IMR-90 (cell line): ENCODE measurements around the gene ISCU. TPM values are rescaled to one million over a fixed set of nuclear protein-coding genes. Genes with fewer than 3 reads are reported as not detected.
"Not testable (repeated sequence)": the region's sequence is repeated elsewhere in the genome, so short reads cannot be mapped to it uniquely, and the experiment has no call there.

Experiments
- ATAC-seq: fragments of 200-7000 bp; cut with Tn5 transposase; 2 replicates; pipeline ENCODE4 v1.9.1; 2020; ENCODE audit warnings: low read depth, mild to moderate bottlenecking, moderate library complexity
- BruUV-seq: library from RNA; stranded (reverse); fragments of 400-500 nt; replicated peaks from 2 replicates; lab custom pipeline; 2021; lab: Mats Ljungman, UMichigan
- CTCF ChIA-PET: fragments of 300-600 bp; formaldehyde crosslinking; extraction: SDS; loops from one replicate; lab custom pipeline; 2021; ENCODE audit warnings: antibody characterized with exemption; lab: Yijun Ruan, JAX
- POLR2A ChIA-PET: fragments of 300-600 bp; sonication (Branson Sonifier 250); formaldehyde crosslinking; loops from one replicate; lab custom pipeline; 2022; ENCODE audit warnings: antibody characterized with exemption; ENCODE audit not compliant: unreplicated experiment; lab: Charles Lee
- DNase-seq: peaks from one replicate; pipeline ENCODE4 v3.0.0; 2013
- H2AFZ ChIP-seq: replicated peaks from 2 replicates; pipeline ENCODE3; 2013; ENCODE audit warnings: low read length, mild to moderate bottlenecking; ENCODE audit not compliant: poor library complexity
- H2AK5ac ChIP-seq: 2 replicates; pipeline ENCODE4 v1.6.1; 2013; ENCODE audit warnings: low read depth, low read length, inconsistent platforms
- H2AK9ac ChIP-seq: replicated peaks from 2 replicates; pipeline ENCODE3; 2013; ENCODE audit warnings: mild to moderate bottlenecking, low read depth, low read length, moderate library complexity; ENCODE audit not compliant: poor library complexity
- H2BK120ac ChIP-seq: 2 replicates; pipeline ENCODE4 v1.6.1; 2013; ENCODE audit warnings: low read depth, low read length, inconsistent platforms
- H2BK15ac ChIP-seq: 3 replicates; pipeline ENCODE4 v1.6.1; 2013; ENCODE audit warnings: low read depth, low read length, inconsistent platforms
- H2BK20ac ChIP-seq: 2 replicates; pipeline ENCODE4 v1.6.1; 2013; ENCODE audit warnings: low read depth, mild to moderate bottlenecking, inconsistent platforms, low read length, moderate library complexity
- H2BK5ac ChIP-seq: 2 replicates; pipeline ENCODE4 v1.6.1; 2013; ENCODE audit warnings: mild to moderate bottlenecking, low read depth, low read length, inconsistent platforms; ENCODE audit not compliant: poor library complexity, severe bottlenecking
- H3K14ac ChIP-seq: replicated peaks from 2 replicates; pipeline ENCODE4 v1.6.1; 2013; ENCODE audit warnings: low read depth, low read length, inconsistent platforms
- H3K18ac ChIP-seq: 2 replicates; pipeline ENCODE4 v1.6.1; 2013; ENCODE audit warnings: low read depth, low read length, control low read depth
- H3K23ac ChIP-seq: 2 replicates; pipeline ENCODE4 v1.6.1; 2013; ENCODE audit warnings: low read depth, low read length, inconsistent platforms
- H3K27ac ChIP-seq: 2 replicates; pipeline ENCODE4 v1.5.1; 2013; ENCODE audit warnings: mild to moderate bottlenecking, control low read depth, low read length; ENCODE audit not compliant: insufficient read depth
- H3K27me3 ChIP-seq: 2 replicates; pipeline ENCODE4 v1.6.1; 2013; ENCODE audit warnings: low read length; ENCODE audit not compliant: control insufficient read depth, insufficient read depth
- H3K36me3 ChIP-seq: 2 replicates; pipeline ENCODE4 v1.6.1; 2013; ENCODE audit warnings: low read length, mixed read lengths; ENCODE audit not compliant: control insufficient read depth, insufficient read depth
- H3K4ac ChIP-seq: 2 replicates; pipeline ENCODE4 v1.6.1; 2013; ENCODE audit warnings: low read depth, low read length, inconsistent platforms
- H3K4me1 ChIP-seq: 2 replicates; pipeline ENCODE4 v1.6.1; 2013; ENCODE audit warnings: low read length, mixed read lengths; ENCODE audit not compliant: control insufficient read depth, insufficient read depth
- H3K4me2 ChIP-seq: 2 replicates; pipeline ENCODE4 v1.6.1; 2013; ENCODE audit warnings: low read depth, mild to moderate bottlenecking, control low read depth, low read length, moderate library complexity
- H3K4me3 ChIP-seq: 2 replicates; pipeline ENCODE4 v1.5.1; 2013; ENCODE audit warnings: low read depth, mild to moderate bottlenecking, control low read depth, low read length, moderate library complexity; ENCODE audit not compliant: insufficient read depth
- H3K56ac ChIP-seq: 2 replicates; pipeline ENCODE4 v1.6.1; 2013; ENCODE audit warnings: low read length, inconsistent platforms; ENCODE audit not compliant: insufficient read depth; ENCODE audit errors: extremely low read depth
- H3K79me1 ChIP-seq, 2 experiments: 2 replicates each; pipeline ENCODE4 v1.6.1; 2013; ENCODE audit warnings: low read length in 2 of 2, inconsistent platforms in 1 of 2, low read depth in 1 of 2
- H3K9ac ChIP-seq: 2 replicates; pipeline ENCODE4 v1.6.1; 2013; ENCODE audit warnings: low read depth, low read length, control low read depth
- H3K9me1 ChIP-seq: 2 replicates; pipeline ENCODE4 v1.6.1; 2013; ENCODE audit warnings: low read length, inconsistent platforms; ENCODE audit not compliant: insufficient read depth
- H3K9me3 ChIP-seq: 2 replicates; pipeline ENCODE4 v1.6.1; 2013; ENCODE audit warnings: low read length; ENCODE audit not compliant: control insufficient read depth, insufficient read depth
- H4K20me1 ChIP-seq: 2 replicates; pipeline ENCODE4 v1.6.1; 2013; ENCODE audit warnings: low read length, inconsistent platforms; ENCODE audit not compliant: insufficient read depth
- H4K5ac ChIP-seq: 2 replicates; pipeline ENCODE4 v1.6.1; 2013; ENCODE audit warnings: mild to moderate bottlenecking, low read depth, low read length, control low read depth
- H4K8ac ChIP-seq, 2 experiments: 2 replicates each; pipeline ENCODE4 v1.6.1; 2013; ENCODE audit warnings: low read depth in 2 of 2, low read length in 2 of 2, control low read depth in 1 of 2, inconsistent platforms in 1 of 2
- H4K91ac ChIP-seq: 2 replicates; pipeline ENCODE4 v1.6.1; 2013; ENCODE audit warnings: low read depth, low read length, inconsistent platforms; ENCODE audit not compliant: insufficient read depth
- CEBPB ChIP-seq: IDR thresholded peaks from 2 replicates; pipeline ENCODE4 v1.6.1; 2012; ENCODE audit warnings: low read depth, low read length, improper control_type of control experiment
- CTCF ChIP-seq: conservative IDR thresholded peaks from 2 replicates; pipeline ENCODE4 v1.5.1; 2012; ENCODE audit warnings: mild to moderate bottlenecking, low read depth, low read length, improper control_type of control experiment
- MAFK ChIP-seq: IDR thresholded peaks from 2 replicates; pipeline ENCODE4 v1.6.1; 2012; ENCODE audit warnings: low read depth, low read length, improper control_type of control experiment
- RCOR1 ChIP-seq: IDR thresholded peaks from 2 replicates; pipeline ENCODE4 v1.6.1; 2012; ENCODE audit warnings: mild to moderate bottlenecking, low read length, improper control_type of control experiment; ENCODE audit not compliant: insufficient replicate concordance
- WGBS, 2 experiments: methylation state at CpG; one replicate each; pipeline versions ENCODE4 v1.1.5 to v1.1.7; 2013; ENCODE audit warnings: missing lambda C conversion rate in 2 of 2; ENCODE audit not compliant: insufficient read length in 1 of 2; ENCODE audit errors: extremely low coverage in 2 of 2; 5-methylcytosine and 5-hydroxymethylcytosine counted together
- dilution Hi-C: fragments of 300-500 bp; cut with HindIII; formaldehyde crosslinking; loops from one replicate; pipeline ENCODE4 v1.14.3; 2018; ENCODE audit warnings: low sequenced_read_pairs; ENCODE audit not compliant: unreplicated experiment
- in situ Hi-C: fragments of 300-500 bp; cut with MboI; formaldehyde crosslinking; loops from 3 replicates; pipeline ENCODE4 v1.14.3; 2019; ENCODE audit warnings: low sequenced_read_pairs, inconsistent platforms, mixed read lengths
- intact Hi-C: fragments of 100-400 bp; cut with micrococcal nuclease; formaldehyde crosslinking; loops from 2 replicates; pipeline ENCODE4 v1.10.0; 2022
- polyA plus RNA-seq, 3 experiments: library from polyadenylated mRNA; depleted of rRNA; stranded (reverse); fragments of >200 nt; gene quantifications; 2 replicates each; pipeline ENCODE4 v1.2.3, GENCODE V29; 2012; ENCODE audit warnings: low replicate concordance in 1 of 3
- total RNA-seq: library from RNA; depleted of rRNA; stranded (reverse); fragments of >200 nt; gene quantifications from 2 replicates; pipeline ENCODE4 v1.2.3, GENCODE V29; 2012

ISCU gene
- total and polyA plus RNA-seq, 2 of the 4 experiments (the other 2 are of a cell fraction), result 52.7 to 87.2 TPM

GRCh38 chr12:108573317-108573716 lies 10.9 kb downstream of the ISCU start:
- Histone ChIP-seq H3K9me3 (no peaks in the 10 kb centered on the region), H2BK5ac (no peak overlapping the region), H3K27me3 (no peaks in the 10 kb centered on the region), H3K18ac (no peak overlapping the region), H2BK120ac (no peak overlapping the region), H3K4me2 (no peak overlapping the region), H3K9me1 (no peaks in the 10 kb centered on the region; the same call in 1 of the 2 replicates), H2AK9ac (no peak overlapping the region), H3K4ac (no peak overlapping the region), H2AK5ac (no peak overlapping the region), H3K36me3 (peaks cover 9% of the 10 kb centered on the region), H3K9ac (no peak overlapping the region), H3K4me3 (no peak overlapping the region), H3K4me1 (no peaks in the 10 kb centered on the region), H2BK20ac (no peak overlapping the region; the same call in 1 of the 2 replicates), H4K91ac (no peak overlapping the region), H3K23ac (no peak overlapping the region), H4K5ac (no peak overlapping the region), H3K14ac (no peak overlapping the region), H3K79me1 (no peaks in the 10 kb centered on the region), H4K8ac (no peak overlapping the region), H3K56ac (no peak overlapping the region), H3K27ac (no peak overlapping the region), H4K20me1 (no peaks in the 10 kb centered on the region), H2BK15ac (no peak overlapping the region), H2AFZ (no peak overlapping the region)
- no TSS peak for BruUV-seq
- ATAC-seq (no peak), DNase-seq (no peak)
- ChIA-PET CTCF (interaction anchor here (0.6 to 6.5 kb wide), 5 partner anchors 40 to 970 kb away, joined by 3 to 37 read pairs (median 7); no protein-coding TSS in a partner anchor), POLR2A (no interaction called here)
- intact Hi-C loops (no loop called here), dilution Hi-C loops (no loop called here), in situ Hi-C loops (no loop called here)
- TF ChIP-seq CEBPB (peak; percentile 42; the same call in 1 of the 2 replicates), RCOR1 (no peak), MAFK (peak; percentile 97), CTCF (no peak)
- no CpG with 5 or more reads among the region's 2 CpGs for WGBS, 2 experiments

DNA sequence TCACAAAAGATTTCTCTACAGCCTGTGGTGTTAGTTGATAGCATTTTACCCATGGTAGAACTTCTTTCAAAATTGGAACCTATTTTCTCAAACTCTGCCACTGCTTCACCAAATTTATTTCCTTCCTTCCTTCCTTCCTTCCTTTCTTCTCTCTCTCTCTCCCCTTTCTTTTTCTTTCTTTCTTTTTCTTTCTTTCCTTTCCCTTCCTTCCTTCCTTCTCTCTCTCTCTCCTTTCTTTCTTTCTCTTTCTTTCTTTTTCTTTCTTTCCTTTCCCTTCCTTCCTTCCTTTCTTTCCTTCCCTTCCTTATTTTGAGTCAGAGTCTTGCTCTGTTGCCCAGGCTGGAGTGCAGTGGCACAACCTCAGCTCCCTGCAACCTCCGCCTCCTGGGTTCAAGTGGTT lies 11.9 kb downstream of the ISCU start:
- H4K5ac ChIP-seq, intact Hi-C loops, H3K36me3 ChIP-seq, BruUV-seq, H3K79me1 ChIP-seq, H3K4me2 ChIP-seq, H3K23ac ChIP-seq, H3K14ac ChIP-seq, in situ Hi-C loops, H3K56ac ChIP-seq, H3K9ac ChIP-seq, H3K27ac ChIP-seq, ATAC-seq, H3K9me1 ChIP-seq, H3K4me1 ChIP-seq, DNase-seq, POLR2A ChIA-PET, H3K9me3 ChIP-seq, H2BK5ac ChIP-seq, H4K8ac ChIP-seq, H3K18ac ChIP-seq, H4K91ac ChIP-seq, H2BK120ac ChIP-seq, H4K20me1 ChIP-seq, H2BK15ac ChIP-seq, H3K4ac ChIP-seq, H3K27me3 ChIP-seq, H3K4me3 ChIP-seq, H2BK20ac ChIP-seq, H2AK5ac ChIP-seq, dilution Hi-C loops, H2AFZ ChIP-seq, H2AK9ac ChIP-seq: not testable (repeated sequence)
- no CpG with 5 or more reads among the region's 1 CpG for WGBS, 2 experiments
- CTCF ChIA-PET, result interaction anchor here (0.6 to 2.2 kb wide), 5 partner anchors 19 to 971 kb away, joined by 3 to 8 read pairs (median 7); no protein-coding TSS in a partner anchor
